H9 (cell line): ENCODE results near the gene SLC26A6. TPM values are rescaled to one million over a fixed set of nuclear protein-coding genes. Genes with fewer than 3 reads are reported as not detected.

Experiments used
- DNase-seq: peaks from one replicate; pipeline ENCODE4 v3.0.0-alpha.2; 2017
- H2AFZ ChIP-seq: one replicate; pipeline ENCODE4 v1.6.1; 2013; ENCODE audit warnings: mild to moderate bottlenecking, low read length, control low read depth, moderate library complexity
- H2AK5ac ChIP-seq: 2 replicates; pipeline ENCODE4 v1.6.1; 2013; ENCODE audit warnings: low read length, control low read depth, mixed read lengths; ENCODE audit not compliant: insufficient read length
- H2BK120ac ChIP-seq: one replicate; pipeline ENCODE4 v1.6.1; 2013; ENCODE audit warnings: low read depth, mild to moderate bottlenecking, low read length, control low read depth, inconsistent platforms; ENCODE audit not compliant: poor library complexity, severe bottlenecking
- H2BK12ac ChIP-seq: 2 replicates; pipeline ENCODE4 v1.6.1; 2013; ENCODE audit warnings: low read length, control low read depth, mixed read lengths, low read depth; ENCODE audit not compliant: insufficient read length
- H2BK15ac ChIP-seq: 2 replicates; pipeline ENCODE4 v1.6.1; 2013; ENCODE audit warnings: low read depth, low read length, control low read depth
- H2BK20ac ChIP-seq: one replicate; pipeline ENCODE4 v1.6.1; 2013; ENCODE audit warnings: low read depth, mild to moderate bottlenecking, low read length, control low read depth, inconsistent platforms; ENCODE audit not compliant: poor library complexity, severe bottlenecking
- H2BK5ac ChIP-seq: 2 replicates; pipeline ENCODE4 v1.6.1; 2013; ENCODE audit warnings: low read length, control low read depth, mixed read lengths; ENCODE audit not compliant: insufficient read length
- H3K14ac ChIP-seq: 2 replicates; pipeline ENCODE4 v1.6.1; 2013; ENCODE audit warnings: low read length, control low read depth; ENCODE audit not compliant: insufficient read depth
- H3K18ac ChIP-seq: 2 replicates; pipeline ENCODE4 v1.6.1; 2013; ENCODE audit warnings: low read depth, mild to moderate bottlenecking, mixed read lengths, low read length, control low read depth; ENCODE audit not compliant: insufficient read length
- H3K23ac ChIP-seq: 2 replicates; pipeline ENCODE4 v1.6.1; 2013; ENCODE audit warnings: low read length, control low read depth, mixed read lengths, low read depth; ENCODE audit not compliant: insufficient read length
- H3K23me2 ChIP-seq: 2 replicates; pipeline ENCODE4 v1.6.1; 2013; ENCODE audit warnings: low read depth, mild to moderate bottlenecking, mixed read lengths, low read length, control low read depth; ENCODE audit not compliant: insufficient read length, poor library complexity, severe bottlenecking
- H3K27ac ChIP-seq: 2 replicates; pipeline ENCODE4 v1.5.1; 2013; ENCODE audit warnings: low read length, control low read depth, mixed read lengths, low read depth; ENCODE audit not compliant: insufficient read length
- H3K27me3 ChIP-seq: 2 replicates; pipeline ENCODE4 v1.6.1; 2013; ENCODE audit warnings: low read length, control low read depth, inconsistent platforms; ENCODE audit not compliant: insufficient read depth
- H3K4ac ChIP-seq: 2 replicates; pipeline ENCODE4 v1.6.1; 2013; ENCODE audit warnings: low read depth, mild to moderate bottlenecking, control low read depth, inconsistent platforms, low read length, moderate library complexity
- H3K4me1 ChIP-seq: 2 replicates; pipeline ENCODE4 v1.6.1; 2013; ENCODE audit warnings: low read length, control low read depth, inconsistent platforms; ENCODE audit not compliant: insufficient read depth
- H3K4me2 ChIP-seq: 2 replicates; pipeline ENCODE4 v1.6.1; 2013; ENCODE audit warnings: low read length, control low read depth, mixed read lengths; ENCODE audit not compliant: insufficient read length, insufficient read depth
- H3K56ac ChIP-seq: 2 replicates; pipeline ENCODE4 v1.6.1; 2013; ENCODE audit warnings: low read depth, mild to moderate bottlenecking, mixed read lengths, low read length, control low read depth; ENCODE audit not compliant: insufficient read length
- H3K79me1 ChIP-seq: 2 replicates; pipeline ENCODE4 v1.6.1; 2013; ENCODE audit warnings: low read depth, mild to moderate bottlenecking, moderate library complexity, low read length, control low read depth, inconsistent platforms; ENCODE audit not compliant: insufficient read depth, poor library complexity, severe bottlenecking
- H3K79me2 ChIP-seq: 2 replicates; pipeline ENCODE4 v1.6.1; 2013; ENCODE audit warnings: low read length, control low read depth, inconsistent platforms; ENCODE audit not compliant: insufficient read depth
- H3K9ac ChIP-seq: 2 replicates; pipeline ENCODE4 v1.6.1; 2013; ENCODE audit warnings: low read length, control low read depth, mixed read lengths; ENCODE audit not compliant: insufficient read length; ENCODE audit errors: extremely low read depth
- H3K9me3 ChIP-seq: one replicate; pipeline ENCODE4 v1.6.1; 2013; ENCODE audit warnings: low read depth, low read length, inconsistent platforms; ENCODE audit not compliant: control insufficient read depth
- H3T11ph ChIP-seq: one replicate; pipeline ENCODE4 v1.6.1; 2013; ENCODE audit warnings: mild to moderate bottlenecking, low read length, control low read depth, inconsistent platforms
- H4K20me1 ChIP-seq: one replicate; pipeline ENCODE4 v1.6.1; 2013; ENCODE audit not compliant: control insufficient read depth, insufficient read length, insufficient read depth
- H4K5ac ChIP-seq: 2 replicates; pipeline ENCODE4 v1.6.1; 2013; ENCODE audit warnings: low read depth, mild to moderate bottlenecking, mixed read lengths, low read length, control low read depth; ENCODE audit not compliant: insufficient read length
- H4K8ac ChIP-seq: replicated peaks from 2 replicates; pipeline ENCODE4 v1.6.1; 2013; ENCODE audit warnings: low read length, control low read depth, mixed read lengths, low read depth; ENCODE audit not compliant: insufficient read length
- H4K91ac ChIP-seq: 2 replicates; pipeline ENCODE4 v1.6.1; 2013; ENCODE audit warnings: low read depth, mild to moderate bottlenecking, moderate library complexity, mixed read lengths, low read length, control low read depth; ENCODE audit not compliant: insufficient read length
- H3K27ac Mint-ChIP-seq, 3 experiments: 2 replicates in 2 of 3; 3 replicates in 1 of 3; pipeline ENCODE4 v1.8.0; 2020 to 2021; ENCODE audit warnings: mixed read lengths in 3 of 3, mild to moderate bottlenecking in 1 of 3, moderate library complexity in 1 of 3
- H3K27me3 Mint-ChIP-seq: 2 replicates; pipeline ENCODE4 v1.8.0; 2021; ENCODE audit warnings: low read depth, mild to moderate bottlenecking, moderate library complexity, mixed read lengths
- H3K36me3 Mint-ChIP-seq, 3 experiments: 2 replicates in 2 of 3; 3 replicates in 1 of 3; pipeline ENCODE4 v1.8.0; 2020 to 2021; ENCODE audit warnings: low read depth in 3 of 3, mixed read lengths in 3 of 3; ENCODE audit not compliant: insufficient read depth in 1 of 3
- H3K4me1 Mint-ChIP-seq, 2 experiments: 2 replicates each; pipeline ENCODE4 v1.8.0; 2020; ENCODE audit warnings: mixed read lengths in 2 of 2
- H3K4me3 Mint-ChIP-seq, 2 experiments: 2 replicates in 1 of 2; 3 replicates in 1 of 2; pipeline ENCODE4 v1.8.0; 2020 to 2021; ENCODE audit warnings: mild to moderate bottlenecking in 2 of 2, mixed read lengths in 2 of 2, moderate library complexity in 1 of 2
- H3K9me3 Mint-ChIP-seq, 2 experiments: 2 replicates in 1 of 2; 3 replicates in 1 of 2; pipeline ENCODE4 v1.8.0; 2020; ENCODE audit warnings: mild to moderate bottlenecking in 2 of 2, mixed read lengths in 2 of 2, moderate library complexity in 1 of 2
- CTCF ChIP-seq: fragments of 200-600 bp; sonication (generic); conservative IDR thresholded peaks from 3 replicates; pipeline ENCODE4 v1.8.0; 2021; ENCODE audit warnings: antibody characterized with exemption, mild to moderate bottlenecking
- WGBS: extraction: QIAGEN DNeasy Blood & Tissue Kit; methylation state at CpG from one replicate; pipeline ENCODE4 v1.1.7; 2013; ENCODE audit warnings: missing lambda C conversion rate, low lambda C conversion rate, mixed read lengths; ENCODE audit not compliant: insufficient read length; ENCODE audit errors: extremely low coverage; 5-methylcytosine and 5-hydroxymethylcytosine counted together
- total RNA-seq: library from RNA; stranded (reverse); gene quantifications from 2 replicates; pipeline ENCODE4 v1.2.1, GENCODE V29; 2021

The SLC26A6 gene
- total RNA-seq, 1 experiment from 2014 or later = 61.3 TPM

DNA sequence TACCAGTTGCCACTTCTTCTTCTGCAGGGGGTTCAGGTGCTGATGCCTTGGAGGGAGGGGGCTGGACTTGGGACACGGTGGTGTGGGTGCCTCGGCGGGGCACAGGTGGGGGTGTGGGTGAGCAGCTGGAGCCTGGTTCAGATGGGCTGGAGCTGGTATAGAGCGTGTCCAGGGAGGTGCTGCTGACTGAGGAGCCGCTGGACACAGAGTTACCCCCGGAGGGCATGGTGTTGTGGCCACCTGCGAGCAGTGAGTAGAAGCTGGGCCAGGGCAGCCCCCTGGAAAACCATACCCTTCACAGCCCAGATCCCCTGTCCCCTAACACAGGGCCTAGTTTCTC, 46.2 kb upstream of the SLC26A6 start:
- no peak overlapping the region for H4K5ac ChIP-seq
- no peak overlapping the region for H3K18ac ChIP-seq
- Mint-ChIP-seq H3K4me1 (peaks cover 15 to 16% of the 10 kb centered on the region in 2 experiments), H3K27me3 (no peaks in the 10 kb centered on the region; the same call in 1 of the 2 replicates), H3K27ac (no peak overlapping the region; a peak in 1 of 7 replicates), H3K36me3 (peaks cover 33 to 62% (median 57%) of the 10 kb centered on the region in 3 experiments), H3K9me3 (no peaks in the 10 kb centered on the region), H3K4me3 (no peak overlapping the region)
- no peak overlapping the region for H2BK5ac ChIP-seq
- DNase-seq = no peak
- no peak overlapping the region for H3K14ac ChIP-seq
- H3K23ac ChIP-seq = no peak overlapping the region
- no peak for TF ChIP-seq CTCF
- H2BK20ac ChIP-seq = no peak overlapping the region
- H3K27me3 ChIP-seq = no peaks in the 10 kb centered on the region
- H3K9me3 ChIP-seq = no peaks in the 10 kb centered on the region
- H4K91ac ChIP-seq = no peak overlapping the region
- H3K4ac ChIP-seq = no peak overlapping the region
- no peak overlapping the region for H2BK12ac ChIP-seq
- no peak overlapping the region for H2BK15ac ChIP-seq
- no peak overlapping the region for H3K9ac ChIP-seq
- H3K79me1 ChIP-seq = peaks cover 3% of the 10 kb centered on the region
- peaks cover 5% of the 10 kb centered on the region; the same call in 1 of the 2 replicates for H3K79me2 ChIP-seq
- H3K4me1 ChIP-seq = peaks cover 4% of the 10 kb centered on the region; the same call in 1 of the 2 replicates
- H3K56ac ChIP-seq = no peak overlapping the region
- H3T11ph ChIP-seq = no peak overlapping the region
- H4K20me1 ChIP-seq = no peaks in the 10 kb centered on the region
- WGBS = no CpG with 5 or more reads among the region's 7 CpGs
- H3K4me2 ChIP-seq = no peak overlapping the region
- no peak overlapping the region for H2AK5ac ChIP-seq
- H3K23me2 ChIP-seq = peaks cover 8% of the 10 kb centered on the region
- H3K27ac ChIP-seq = no peak overlapping the region
- H2BK120ac ChIP-seq = no peak overlapping the region
- no peak overlapping the region for H2AFZ ChIP-seq
- no peak overlapping the region for H4K8ac ChIP-seq
